D721Med (cell line): ENCODE data around the gene NPAS3.

Experiments used
- DNase-seq: peaks from one replicate; pipeline ENCODE4 v3.0.0; 2011; ENCODE audit warnings: low spot score; ENCODE audit not compliant: insufficient read length
- FAIRE-seq: peaks from 2 replicates; lab custom pipeline; 2011; peaks lifted over from hg19 to GRCh38; lab: Jason Lieb, UNC
- CTCF ChIP-seq: IDR thresholded peaks from 2 replicates; pipeline ENCODE4 v1.5.1; 2012; ENCODE audit warnings: mild to moderate bottlenecking, control low read depth; ENCODE audit not compliant: insufficient read depth; ENCODE audit errors: missing control alignments

Gene NPAS3

GRCh38 chr14:33480071-33480886, 541.6 kb downstream of the NPAS3 start:
- FAIRE-seq: no peak
- no peak for TF ChIP-seq CTCF
- DNase-seq: no peak

GRCh38 chr14:33480887-33481184, 542.2 kb downstream of the NPAS3 start:
- DNase-seq: no peak
- no peak for FAIRE-seq
- TF ChIP-seq CTCF: no peak

GRCh38 chr14:33483110-33483509, 544.4 kb downstream of the NPAS3 start:
- no peak for FAIRE-seq
- no peak for TF ChIP-seq CTCF
- DNase-seq: no peak

- DNase-seq: no peak
- TF ChIP-seq CTCF: no peak
- FAIRE-seq: no peak
These were observed 544.9 kb downstream of the NPAS3 start for GRCh38 chr14:33483541-33483940.

- DNase-seq (no peak), FAIRE-seq (no peak)
- no peak for TF ChIP-seq CTCF
These were observed 545.6 kb downstream of the NPAS3 start for GRCh38 chr14:33484264-33484663.

- no peak for DNase-seq
- TF ChIP-seq CTCF: no peak
- no peak for FAIRE-seq
These were observed 547.7 kb downstream of the NPAS3 start for GRCh38 chr14:33486332-33486890.

GRCh38 chr14:33488582-33488981, 549.9 kb downstream of the NPAS3 start:
- DNase-seq (no peak), FAIRE-seq (no peak)
- no peak for TF ChIP-seq CTCF
